GM12878 (cell line): ENCODE data around the gene TBC1D8. TPM values are rescaled to one million over a fixed set of nuclear protein-coding genes. Genes with fewer than 3 reads are reported as not detected.

ENCODE experiments used
- ATAC-seq: fragments of 200-7000 bp; cut with Tn5 transposase; 3 replicates; pipeline ENCODE4 v1.9.1; 2020; ENCODE audit warnings: mild to moderate bottlenecking, moderate library complexity
- BruUV-seq: library from RNA; stranded (reverse); fragments of 400-500 nt; replicated peaks from 2 replicates; lab custom pipeline; 2021; lab: Mats Ljungman, UMichigan
- CTCF ChIA-PET: fragments of 300-600 bp; sonication (Branson Sonifier 250); formaldehyde crosslinking; extraction: SDS; loops from one replicate; lab custom pipeline; 2021; ENCODE audit warnings: inconsistent platforms; lab: Yijun Ruan, JAX
- POLR2A ChIA-PET: fragments of 350-600 bp; formaldehyde crosslinking; extraction: SDS; loops from one replicate; lab custom pipeline; 2021; ENCODE audit warnings: inconsistent platforms; lab: Charles Lee
- RAD21 ChIA-PET: fragments of 300-600 bp; sonication (Branson Sonifier 250); formaldehyde crosslinking; loops from one replicate; lab custom pipeline; 2023; ENCODE audit warnings: antibody characterized with exemption; ENCODE audit not compliant: unreplicated experiment; lab: Charles Lee
- SMC1A ChIA-PET: fragments of 300-600 bp; sonication (Branson Sonifier 250); formaldehyde crosslinking; loops from one replicate; lab custom pipeline; 2023; ENCODE audit not compliant: unreplicated experiment, uncharacterized antibody; lab: Charles Lee
- DNase-seq: peaks from one replicate; pipeline ENCODE4 v3.0.0-alpha.2; 2011; ENCODE audit warnings: low read depth, low spot score
- FAIRE-seq: peaks from 3 replicates; lab custom pipeline; 2011; peaks lifted over from hg19 to GRCh38; lab: Jason Lieb, UNC
- H2AFZ ChIP-seq: 2 replicates; pipeline ENCODE4 v1.6.0; 2011; ENCODE audit warnings: low read depth, low read length, control low read depth; ENCODE audit not compliant: control insufficient read depth
- H3K27ac ChIP-seq: 2 replicates; pipeline ENCODE4 v1.5.1; 2011; ENCODE audit warnings: control low read depth; ENCODE audit not compliant: control insufficient read depth, insufficient read depth
- H3K27me3 ChIP-seq, 2 experiments: replicated peaks in 1 of 2; 2 replicates each; pipeline versions ENCODE4 v1.6.0 to v1.6.1; 2011; ENCODE audit warnings: low read length in 1 of 2; ENCODE audit not compliant: control insufficient read depth in 2 of 2, insufficient read depth in 2 of 2
- H3K36me3 ChIP-seq, 2 experiments: 2 replicates each; pipeline ENCODE4 v1.5.1; 2011; ENCODE audit warnings: low read length in 1 of 2; ENCODE audit not compliant: control insufficient read depth in 2 of 2, insufficient read depth in 2 of 2
- H3K4me1 ChIP-seq: 2 replicates; pipeline ENCODE4 v1.6.1; 2011; ENCODE audit warnings: mild to moderate bottlenecking, low read length, moderate library complexity, mixed read lengths; ENCODE audit not compliant: control insufficient read depth, insufficient read depth
- H3K4me2 ChIP-seq: 2 replicates; pipeline ENCODE4 v1.6.0; 2011; ENCODE audit warnings: control low read depth; ENCODE audit not compliant: control insufficient read depth, insufficient read depth
- H3K4me3 ChIP-seq: fragments of 200-600 bp; sonication (generic); 2 replicates; pipeline ENCODE4 v1.5.1; 2016
- H3K79me2 ChIP-seq: 2 replicates; pipeline ENCODE4 v1.6.0; 2011; ENCODE audit warnings: low read length; ENCODE audit not compliant: control insufficient read depth, insufficient read depth
- H3K9ac ChIP-seq: 2 replicates; pipeline ENCODE4 v1.8.0; 2011; ENCODE audit warnings: low read length, control low read depth, mixed read lengths; ENCODE audit not compliant: control insufficient read depth, insufficient read depth
- H3K9me3 ChIP-seq: replicated peaks from 3 replicates; pipeline ENCODE4 v1.5.1; 2011; ENCODE audit warnings: mild to moderate bottlenecking, low read length; ENCODE audit not compliant: control insufficient read depth, insufficient read depth
- H4K20me1 ChIP-seq: 2 replicates; pipeline ENCODE4 v1.6.0; 2011; ENCODE audit not compliant: control insufficient read depth, insufficient read depth
- CEBPZ ChIP-seq: fragments of 150-350 bp; IDR thresholded peaks from 2 replicates; pipeline ENCODE4 v1.6.1; 2016; ENCODE audit warnings: low read depth, low read length
- CHD2 ChIP-seq: IDR thresholded peaks from 2 replicates; pipeline ENCODE4 v1.6.1; 2011; ENCODE audit warnings: low read depth, low read length, improper control_type of control experiment, borderline replicate concordance
- CTCF ChIP-seq, 3 experiments: IDR thresholded peaks in 2 of 3; conservative IDR thresholded peaks in 1 of 3; 2 replicates each; pipeline ENCODE4 v1.5.1; 2011; ENCODE audit warnings: low read depth in 3 of 3, low read length in 3 of 3, mild to moderate bottlenecking in 3 of 3, control low read depth in 2 of 3, moderate library complexity in 2 of 3, inconsistent platforms in 1 of 3, mixed read lengths in 1 of 3; ENCODE audit not compliant: control insufficient read depth in 2 of 3, insufficient read depth in 1 of 3; ENCODE audit errors: extremely low read depth in 1 of 3
- DPF2 ChIP-seq: fragments of 450-650 bp; IDR thresholded peaks from 2 replicates; pipeline ENCODE4 v1.6.1; 2017; ENCODE audit warnings: mild to moderate bottlenecking
- HSF1 ChIP-seq: fragments of 150-350 bp; IDR thresholded peaks from 2 replicates; pipeline ENCODE4 v1.6.1; 2014; ENCODE audit warnings: mild to moderate bottlenecking, low read depth, low read length
- IRF4 ChIP-seq: IDR thresholded peaks from 2 replicates; pipeline ENCODE4 v1.6.1; 2011; ENCODE audit warnings: low read depth, low read length
- POLR2A ChIP-seq: IDR thresholded peaks from 2 replicates; pipeline ENCODE4 v1.6.1; 2011; ENCODE audit warnings: low read depth, mild to moderate bottlenecking, low read length
- ZNF687 ChIP-seq: fragments of 450-650 bp; IDR thresholded peaks from 2 replicates; pipeline ENCODE4 v1.6.1; 2017; ENCODE audit warnings: mild to moderate bottlenecking, moderate library complexity
- ZZZ3 ChIP-seq: IDR thresholded peaks from 2 replicates; pipeline ENCODE4 v1.6.1; 2011; ENCODE audit warnings: low read depth; ENCODE audit not compliant: control insufficient read depth, insufficient read length
- WGBS: methylation state at CpG from one replicate; pipeline ENCODE4 v1.1.6; 2016; ENCODE audit warnings: low lambda C conversion rate; ENCODE audit not compliant: insufficient replicate concordance, insufficient coverage; ENCODE audit errors: missing lambda C conversion rate; 5-methylcytosine and 5-hydroxymethylcytosine counted together
- in situ Hi-C: fragments of 300-500 bp; cut with MboI; formaldehyde crosslinking; loops from 9 replicates; pipeline ENCODE4 v1.14.3; 2018; ENCODE audit warnings: mixed read lengths
- intact Hi-C: fragments of 100-400 bp; cut with micrococcal nuclease; formaldehyde crosslinking; loops from one replicate; pipeline ENCODE4 v1.14.2; 2022; ENCODE audit not compliant: unreplicated experiment
- polyA plus RNA-seq, 11 experiments: library from polyadenylated mRNA; depleted of rRNA in 4 of 11; unstranded in 6 of 11; stranded (reverse) in 5 of 11; fragments of >200 nt; fragmentation: Nextera tagmentation in 4 of 11; fragmentation: Illumina TruSeq in 1 of 11; extraction: Ambion mirVana in 4 of 11; extraction: Trizol in 1 of 11; gene quantifications; 1 replicate in 1 of 11; 2 replicates in 10 of 11; pipeline versions ENCODE4 v1.2.1 to v1.2.3, GENCODE V29; 2011 to 2016; ENCODE audit warnings: inconsistent platforms in 2 of 11, missing spikeins in 2 of 11, low read depth in 1 of 11
- total RNA-seq, 4 experiments: library from RNA; depleted of rRNA in 3 of 4; stranded (reverse); fragments of >200 nt in 3 of 4; fragmentation: Illumina TruSeq in 1 of 4; extraction: Trizol in 1 of 4; gene quantifications; 2 replicates each; pipeline versions ENCODE4 v1.2.1 to v1.2.3, GENCODE V29; 2013 to 2021

The TBC1D8 gene
- total and polyA plus RNA-seq, 10 of the 15 experiments (the other 5 are each of a cell fraction or from before 2014, with no cell fraction given), result 0.80 to 4.9 (median 4.4) TPM

- no peaks in the 10 kb centered on the region for H3K9me3 ChIP-seq
- DNase-seq (no peak), ATAC-seq (peak; percentile 36; the same call in 1 of the 3 replicates), FAIRE-seq (no peak)
- no peaks in the 10 kb centered on the region for H3K36me3 ChIP-seq
- no peak overlapping the region for H2AFZ ChIP-seq
- CTCF ChIA-PET, result interaction anchor here (1.0 kb wide), 1 partner anchor 20 kb away, joined by 3 read pairs; no protein-coding TSS in a partner anchor
- POLR2A ChIA-PET, result no interaction called here
- H3K79me2 ChIP-seq, result no peaks in the 10 kb centered on the region
- H3K4me2 ChIP-seq, result no peak overlapping the region
- H3K4me3 ChIP-seq, result no peak overlapping the region
- H3K9ac ChIP-seq, result no peak overlapping the region
- H3K27ac ChIP-seq, result no peak overlapping the region
- SMC1A ChIA-PET, result interaction anchor here (1.0 to 1.1 kb wide), 2 partner anchors 10 to 108 kb away, joined by 3 read pairs; no protein-coding TSS in a partner anchor
- TF ChIP-seq ZZZ3, result no peak
- no peak for TF ChIP-seq CTCF (IDR thresholded peaks at IDR 0.05 in 2 of 3, conservative IDR thresholded peaks at IDR 0.05 in 1 of 3; ENCODE audit: control insufficient read depth in 2 of 3, extremely low read depth in 1 of 3, insufficient read depth in 1 of 3, low read depth in 3 of 3, low read length in 3 of 3)
- no peak for TF ChIP-seq ZNF687
- no peak for TF ChIP-seq DPF2
- TF ChIP-seq IRF4, result no peak
- no peak for TF ChIP-seq CEBPZ
- no peak for TF ChIP-seq POLR2A
- TF ChIP-seq CHD2, result no peak
- no peak for TF ChIP-seq HSF1
- TF ChIP-seq, all 136 proteins: peak for 0
- no peaks in the 10 kb centered on the region; the same call in 1 of the 2 replicates for H3K4me1 ChIP-seq
- in situ Hi-C loops (no loop called here), intact Hi-C loops (no loop called here)
- RAD21 ChIA-PET, result no interaction called here
- H4K20me1 ChIP-seq, result no peaks in the 10 kb centered on the region
- WGBS, result 33% methylated on average over 11 of the region's 11 CpGs
- no peaks in the 10 kb centered on the region for H3K27me3 ChIP-seq
- BruUV-seq, result no TSS peak
These were observed 30.8 kb downstream of the TBC1D8 start for GRCh38 chr2:101120124-101120996.
